Measurements from ENCODE around the gene ABCB8.
A peak's percentile ranks its signal among the peaks of the same experiment; 100 is the strongest.
"Not testable (repeated sequence)": the region's sequence is repeated elsewhere in the genome, so short reads cannot be mapped to it uniquely, and the experiment has no call there.

The ABCB8 gene

GRCh38 chr7:150998341-150998740 lies 29.9 kb upstream of the ABCB8 start:
- DNase-seq = no peak

- DNase-seq = no peak
These were observed 29.2 kb upstream of the ABCB8 start for GRCh38 chr7:150999001-150999400.

GRCh38 chr7:150999497-151000230 lies 28.6 kb upstream of the ABCB8 start:
- no peak for DNase-seq

GRCh38 chr7:151000897-151001495 lies 27.3 kb upstream of the ABCB8 start:
- DNase-seq = no peak

- DNase-seq = no peak
These were observed 26.7 kb upstream of the ABCB8 start for GRCh38 chr7:151001546-151001945.

GRCh38 chr7:151003572-151003971 lies 24.7 kb upstream of the ABCB8 start:
- no peak for DNase-seq

- no peak for DNase-seq
These were observed 22.7 kb upstream of the ABCB8 start for GRCh38 chr7:151005566-151005965.

- DNase-seq = no peak
These were observed 21.5 kb upstream of the ABCB8 start for GRCh38 chr7:151006590-151007300.

GRCh38 chr7:151007469-151007898 lies 20.8 kb upstream of the ABCB8 start:
- DNase-seq = no peak

GRCh38 chr7:151008143-151008510 lies 20.1 kb upstream of the ABCB8 start:
- no peak for DNase-seq

GRCh38 chr7:151008511-151009323 lies 19.5 kb upstream of the ABCB8 start:
- DNase-seq = peak; percentile 57

GRCh38 chr7:151009327-151010036 lies 18.8 kb upstream of the ABCB8 start:
- DNase-seq = no peak

- DNase-seq = no peak
These were observed 18.3 kb upstream of the ABCB8 start for GRCh38 chr7:151010037-151010306.

- DNase-seq = no peak
These were observed 17.7 kb upstream of the ABCB8 start for GRCh38 chr7:151010307-151011096.

GRCh38 chr7:151011097-151011409 lies 17.2 kb upstream of the ABCB8 start:
- DNase-seq = peak; percentile 24

- DNase-seq = not testable (repeated sequence)
These were observed 16.6 kb upstream of the ABCB8 start for GRCh38 chr7:151011616-151012015.

- no peak for DNase-seq
These were observed 16.1 kb upstream of the ABCB8 start for GRCh38 chr7:151012031-151012692.

GRCh38 chr7:151012911-151013347 lies 15.3 kb upstream of the ABCB8 start:
- DNase-seq = peak; percentile 35

- no peak for DNase-seq
These were observed 14.9 kb upstream of the ABCB8 start for GRCh38 chr7:151013356-151013732.

GRCh38 chr7:151013733-151014497 lies 14.3 kb upstream of the ABCB8 start:
- DNase-seq = peak; percentile 65

- DNase-seq = peak; percentile 12
These were observed 13.3 kb upstream of the ABCB8 start for GRCh38 chr7:151014950-151015349.

Data from suppressor macrophage treated with lipopolysaccharide for 4 hours (primary cell).